Measurements from ENCODE around the gene SNAPC2.

GRCh38 chr19:7941895-7942596 lies 21.9 kb downstream of the SNAPC2 start:
- TF ChIP-seq CTCF (IDR thresholded peaks at IDR 0.05; ENCODE audit: insufficient read depth, low read depth, low read length), result no peak
- TF ChIP-seq EZH2 (IDR thresholded peaks at IDR 0.05; ENCODE audit: insufficient read depth, low read length), result no peak

Measured in astrocyte (in vitro differentiated cells and primary cell).